NT2/D1 (cell line): ENCODE results near the gene SNED1.

Source experiments
- YY1 ChIP-seq: IDR thresholded peaks from 2 replicates; pipeline ENCODE4 v1.6.1; 2011; ENCODE audit not compliant: insufficient read length, insufficient read depth
- ZNF274 ChIP-seq: IDR thresholded peaks from 2 replicates; pipeline ENCODE4 v1.6.1; 2011; ENCODE audit warnings: mild to moderate bottlenecking, low read depth, low read length

GRCh38 chr2:241129086-241129871 lies 130.9 kb downstream of the SNED1 start:
- TF ChIP-seq ZNF274 (no peak), YY1 (no peak)
